ENCODE measurements around the gene MCM5.

DNA sequence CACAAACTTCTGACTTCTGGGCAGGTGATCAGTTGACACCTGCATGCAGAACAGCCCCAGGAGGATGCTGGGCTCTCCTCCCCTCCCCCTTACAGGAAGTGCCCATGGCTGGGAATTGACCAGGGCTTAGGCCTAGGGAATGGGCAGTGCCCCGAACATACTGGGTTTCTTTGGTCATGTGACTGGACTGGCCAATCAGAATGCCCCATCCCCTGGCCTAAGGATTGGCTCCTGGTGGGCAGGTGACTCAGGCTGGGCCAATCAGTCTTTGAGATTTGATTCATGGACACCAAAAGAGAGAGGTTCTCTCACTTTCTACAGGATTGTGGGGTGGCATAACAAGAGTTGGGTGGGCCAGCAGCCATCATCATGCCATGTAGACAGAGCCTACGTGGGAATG is 37.1 kb downstream of the MCM5 start:
- TF ChIP-seq, protein P1, sequence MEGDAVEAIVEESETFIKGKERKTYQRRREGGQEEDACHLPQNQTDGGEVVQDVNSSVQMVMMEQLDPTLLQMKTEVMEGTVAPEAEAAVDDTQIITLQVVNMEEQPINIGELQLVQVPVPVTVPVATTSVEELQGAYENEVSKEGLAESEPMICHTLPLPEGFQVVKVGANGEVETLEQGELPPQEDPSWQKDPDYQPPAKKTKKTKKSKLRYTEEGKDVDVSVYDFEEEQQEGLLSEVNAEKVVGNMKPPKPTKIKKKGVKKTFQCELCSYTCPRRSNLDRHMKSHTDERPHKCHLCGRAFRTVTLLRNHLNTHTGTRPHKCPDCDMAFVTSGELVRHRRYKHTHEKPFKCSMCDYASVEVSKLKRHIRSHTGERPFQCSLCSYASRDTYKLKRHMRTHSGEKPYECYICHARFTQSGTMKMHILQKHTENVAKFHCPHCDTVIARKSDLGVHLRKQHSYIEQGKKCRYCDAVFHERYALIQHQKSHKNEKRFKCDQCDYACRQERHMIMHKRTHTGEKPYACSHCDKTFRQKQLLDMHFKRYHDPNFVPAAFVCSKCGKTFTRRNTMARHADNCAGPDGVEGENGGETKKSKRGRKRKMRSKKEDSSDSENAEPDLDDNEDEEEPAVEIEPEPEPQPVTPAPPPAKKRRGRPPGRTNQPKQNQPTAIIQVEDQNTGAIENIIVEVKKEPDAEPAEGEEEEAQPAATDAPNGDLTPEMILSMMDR (conservative IDR thresholded peaks at IDR 0.05) = no peak
- no peak for TF ChIP-seq ZFX (IDR thresholded peaks at IDR 0.05)

All from C4-2B (cell line).